A673 (cell line): ENCODE measurements around the gene GEMIN2.

Experiments
- EZH2 ChIP-seq: fragments of 200-600 bp; sonication (generic); IDR thresholded peaks from 2 replicates; pipeline ENCODE4 v1.6.1; 2017; ENCODE audit warnings: borderline replicate concordance, low read depth, mild to moderate bottlenecking, mixed read lengths, antibody characterized with exemption, low read length; ENCODE audit not compliant: poor library complexity, severe bottlenecking
- TF ChIP-seq, protein P1 (sequence below): fragments of 300-800, 200-600 bp; sonication (generic); conservative IDR thresholded peaks from 2 replicates; pipeline ENCODE4 v1.5.1; 2017; ENCODE audit warnings: low read depth, mild to moderate bottlenecking, antibody characterized with exemption, low read length, moderate library complexity, mixed read lengths

GRCh38 chr14:39083127-39083526, 31.0 kb upstream of the GEMIN2 start:
- no peak for TF ChIP-seq EZH2
- TF ChIP-seq, protein P1, sequence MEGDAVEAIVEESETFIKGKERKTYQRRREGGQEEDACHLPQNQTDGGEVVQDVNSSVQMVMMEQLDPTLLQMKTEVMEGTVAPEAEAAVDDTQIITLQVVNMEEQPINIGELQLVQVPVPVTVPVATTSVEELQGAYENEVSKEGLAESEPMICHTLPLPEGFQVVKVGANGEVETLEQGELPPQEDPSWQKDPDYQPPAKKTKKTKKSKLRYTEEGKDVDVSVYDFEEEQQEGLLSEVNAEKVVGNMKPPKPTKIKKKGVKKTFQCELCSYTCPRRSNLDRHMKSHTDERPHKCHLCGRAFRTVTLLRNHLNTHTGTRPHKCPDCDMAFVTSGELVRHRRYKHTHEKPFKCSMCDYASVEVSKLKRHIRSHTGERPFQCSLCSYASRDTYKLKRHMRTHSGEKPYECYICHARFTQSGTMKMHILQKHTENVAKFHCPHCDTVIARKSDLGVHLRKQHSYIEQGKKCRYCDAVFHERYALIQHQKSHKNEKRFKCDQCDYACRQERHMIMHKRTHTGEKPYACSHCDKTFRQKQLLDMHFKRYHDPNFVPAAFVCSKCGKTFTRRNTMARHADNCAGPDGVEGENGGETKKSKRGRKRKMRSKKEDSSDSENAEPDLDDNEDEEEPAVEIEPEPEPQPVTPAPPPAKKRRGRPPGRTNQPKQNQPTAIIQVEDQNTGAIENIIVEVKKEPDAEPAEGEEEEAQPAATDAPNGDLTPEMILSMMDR, result no peak
